Vagina (tissue), 2 donors: Measurements from ENCODE around the gene TDRD9. TPM values are rescaled to one million over a fixed set of nuclear protein-coding genes. Genes with fewer than 3 reads are reported as not detected.

Experiments used
- DNase-seq, 2 donors: peaks; one replicate each; pipeline ENCODE4 v3.0.0-alpha.2; 2017; ENCODE audit errors: extremely low spot score in 2 of 2
- H3K27ac ChIP-seq: fragments of 200-600 bp; sonication (generic); one replicate; pipeline ENCODE4 v1.5.1; 2019
- H3K27me3 ChIP-seq: fragments of 200-600 bp; sonication (generic); one replicate; pipeline ENCODE4 v1.5.1; 2019
- H3K36me3 ChIP-seq, 2 donors: fragments of 200-600 bp; sonication (generic); one replicate each; pipeline ENCODE4 v1.5.1; 2017 to 2019
- H3K4me1 ChIP-seq: fragments of 200-600 bp; sonication (generic); one replicate; pipeline ENCODE4 v1.5.1; 2019
- H3K4me3 ChIP-seq, 2 donors: fragments of 200-600 bp; sonication (generic); 1 replicate in 1 of 2; 2 replicates in 1 of 2; pipeline ENCODE4 v1.5.1; 2016 to 2019
- H3K9me3 ChIP-seq: fragments of 200-600 bp; sonication (generic); one replicate; pipeline ENCODE4 v1.5.1; 2019
- CTCF ChIP-seq, 3 experiments: fragments of 450-650 bp in 2 of 3; fragments of 200-600 bp in 1 of 3; sonication (generic) in 1 of 3; IDR thresholded peaks; one replicate each; pipeline ENCODE4 v1.5.1; 2017 to 2019; ENCODE audit warnings: antibody characterized with exemption in 3 of 3, mild to moderate bottlenecking in 2 of 3, moderate library complexity in 2 of 3
- POLR2A ChIP-seq, 2 donors: fragments of 450-650 bp; IDR thresholded peaks; one replicate each; pipeline ENCODE4 v1.6.1; 2017; ENCODE audit warnings: antibody characterized with exemption in 2 of 2, mild to moderate bottlenecking in 2 of 2, moderate library complexity in 2 of 2
- POLR2AphosphoS5 ChIP-seq, 2 donors: sonication (generic); formaldehyde crosslinking; IDR thresholded peaks; one replicate each; pipeline ENCODE4 v1.9.0; 2017; ENCODE audit warnings: antibody characterized with exemption in 2 of 2, mild to moderate bottlenecking in 2 of 2, low read depth in 1 of 2; ENCODE audit not compliant: insufficient read depth in 1 of 2
- intact Hi-C: fragments of 100-400 bp; cut with DNase I; formaldehyde crosslinking; loops from one replicate; pipeline ENCODE4 v1.15.1; 2023
- total RNA-seq: library from RNA; depleted of rRNA; stranded (reverse); fragments of >200 nt; gene quantifications from one replicate; pipeline ENCODE4 v1.2.3, GENCODE V29; 2016

TDRD9 gene
- total RNA-seq, 1 donor from 2014 or later, result 0.74 TPM

GRCh38 chr14:104091061-104091926 lies 163.0 kb downstream of the TDRD9 start:
- peaks cover 5% of the 10 kb centered on the region for H3K27me3 ChIP-seq
- intact Hi-C loops, result no loop called here
- TF ChIP-seq POLR2AphosphoS5 (IDR thresholded peaks at IDR 0.05; ENCODE audit: insufficient read depth in 1 of 2, low read depth in 1 of 2) (no peak), CTCF (IDR thresholded peaks at IDR 0.05) (no peak), POLR2A (IDR thresholded peaks at IDR 0.05) (no peak)

DNA sequence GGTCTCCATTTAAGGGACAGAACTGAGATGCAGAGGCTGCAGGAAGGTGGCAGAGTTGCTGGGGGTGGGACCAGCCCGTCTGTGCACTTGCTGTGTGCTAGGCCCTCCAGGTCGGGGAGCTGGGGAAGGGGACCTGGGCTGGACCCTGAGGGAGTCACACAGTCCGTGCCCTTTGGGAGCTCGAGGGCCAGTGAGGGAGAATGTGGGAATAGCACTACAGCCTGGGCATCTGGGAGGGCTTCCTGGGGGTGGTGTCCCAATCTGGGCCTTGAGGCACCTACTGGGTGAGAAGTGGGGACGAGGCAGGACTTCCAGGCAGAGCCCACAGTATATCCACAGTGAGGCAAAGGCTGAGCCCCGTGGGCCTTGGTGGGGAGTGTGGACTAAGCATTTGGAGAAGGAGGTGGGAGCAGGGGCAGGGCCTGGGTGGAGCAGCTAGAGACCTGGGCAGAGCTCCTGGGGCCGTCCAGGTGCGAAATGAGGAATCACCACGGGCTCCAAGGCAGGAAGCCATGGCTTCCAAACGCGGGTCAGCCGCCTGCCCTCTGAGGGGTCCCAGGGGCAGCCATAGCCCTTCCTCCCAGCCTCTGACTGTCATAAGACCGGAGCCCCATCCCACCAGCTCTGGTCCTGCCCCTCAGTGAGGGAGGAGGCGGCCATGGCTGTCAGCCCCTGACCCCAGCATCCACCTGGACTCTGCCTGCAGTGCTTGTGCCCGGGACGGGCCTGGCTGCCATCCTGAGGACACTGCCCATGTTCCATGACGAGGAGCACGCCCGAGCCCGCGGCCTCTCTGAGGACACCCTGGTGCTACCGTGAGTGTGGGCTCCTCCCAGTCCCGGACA lies 163.9 kb downstream of the TDRD9 start:
- Histone ChIP-seq H3K27ac (no peak overlapping the region), H3K4me3 (no peak overlapping the region), H3K27me3 (no peaks in the 10 kb centered on the region), H3K36me3 (no peaks in the 10 kb centered on the region), H3K9me3 (no peaks in the 10 kb centered on the region), H3K4me1 (peaks cover 7% of the 10 kb centered on the region)
- intact Hi-C loops, result no loop called here
- no peak for TF ChIP-seq CTCF (IDR thresholded peaks at IDR 0.05)
- no peak for TF ChIP-seq POLR2AphosphoS5 (IDR thresholded peaks at IDR 0.05; ENCODE audit: insufficient read depth in 1 of 2, low read depth in 1 of 2)
- TF ChIP-seq POLR2A (IDR thresholded peaks at IDR 0.05), result no peak
- DNase-seq, result no peak

More at GRCh38 chr14:104091061-104091926, 163.0 kb downstream of the TDRD9 start:
- Histone ChIP-seq H3K27ac (no peak overlapping the region), H3K4me3 (no peak overlapping the region), H3K4me1 (peaks cover 7% of the 10 kb centered on the region), H3K36me3 (no peaks in the 10 kb centered on the region), H3K9me3 (no peaks in the 10 kb centered on the region)
- no peak for DNase-seq

- Histone ChIP-seq H3K27ac (no peak overlapping the region), H3K4me3 (no peak overlapping the region), H3K36me3 (no peaks in the 10 kb centered on the region), H3K27me3 (no peaks in the 10 kb centered on the region), H3K9me3 (no peaks in the 10 kb centered on the region), H3K4me1 (peaks cover 7% of the 10 kb centered on the region)
- no peak for DNase-seq
- intact Hi-C loops, result no loop called here
- TF ChIP-seq POLR2A (IDR thresholded peaks at IDR 0.05) (no peak), CTCF (IDR thresholded peaks at IDR 0.05) (no peak), POLR2AphosphoS5 (IDR thresholded peaks at IDR 0.05; ENCODE audit: insufficient read depth in 1 of 2, low read depth in 1 of 2) (no peak)
These were observed 164.7 kb downstream of the TDRD9 start for GRCh38 chr14:104092931-104093365.

GRCh38 chr14:104093366-104094055 lies 165.3 kb downstream of the TDRD9 start:
- Histone ChIP-seq H3K4me3 (no peak overlapping the region), H3K36me3 (no peaks in the 10 kb centered on the region), H3K4me1 (peaks cover 7% of the 10 kb centered on the region), H3K27me3 (no peaks in the 10 kb centered on the region), H3K27ac (no peak overlapping the region), H3K9me3 (no peaks in the 10 kb centered on the region)
- no peak for DNase-seq
- TF ChIP-seq CTCF (IDR thresholded peaks at IDR 0.05), result no peak
- TF ChIP-seq POLR2AphosphoS5 (IDR thresholded peaks at IDR 0.05; ENCODE audit: insufficient read depth in 1 of 2, low read depth in 1 of 2), result no peak
- no peak for TF ChIP-seq POLR2A (IDR thresholded peaks at IDR 0.05)
- intact Hi-C loops, result no loop called here
